Measurements from ENCODE around the gene ADGRG3.

ADGRG3 gene

GRCh38 chr16:57645691-57646387, 22.3 kb upstream of the ADGRG3 start:
- no peak for DNase-seq (ENCODE audit: low read depth in 3 of 3, low spot score in 1 of 3)

- no peak for DNase-seq (ENCODE audit: low read depth in 3 of 3, low spot score in 1 of 3)
Measured at GRCh38 chr16:57646388-57647039, 21.6 kb upstream of the ADGRG3 start.

- no peak for DNase-seq (ENCODE audit: low read depth in 3 of 3, low spot score in 1 of 3)
Measured at GRCh38 chr16:57647136-57647875, 20.8 kb upstream of the ADGRG3 start.

- DNase-seq (ENCODE audit: low read depth in 3 of 3, low spot score in 1 of 3) = no peak
Measured at GRCh38 chr16:57648125-57648524, 20.0 kb upstream of the ADGRG3 start.

- peak; percentile 63 to 84 (median 74) for DNase-seq (ENCODE audit: low read depth in 3 of 3, low spot score in 1 of 3)
Measured at GRCh38 chr16:57648581-57649442, 19.3 kb upstream of the ADGRG3 start.

GRCh38 chr16:57649443-57649751, 18.7 kb upstream of the ADGRG3 start:
- no peak for DNase-seq (ENCODE audit: low read depth in 3 of 3, low spot score in 1 of 3)

GRCh38 chr16:57649846-57650245, 18.3 kb upstream of the ADGRG3 start:
- DNase-seq (ENCODE audit: low read depth in 3 of 3, low spot score in 1 of 3) = no peak

- DNase-seq (ENCODE audit: low read depth in 3 of 3, low spot score in 1 of 3) = no peak
Measured at GRCh38 chr16:57651344-57652333, 16.5 kb upstream of the ADGRG3 start.

GRCh38 chr16:57652695-57653471, 15.2 kb upstream of the ADGRG3 start:
- DNase-seq (ENCODE audit: low read depth in 3 of 3, low spot score in 1 of 3) = no peak

- no peak for DNase-seq (ENCODE audit: low read depth in 3 of 3, low spot score in 1 of 3)
Measured at GRCh38 chr16:57653936-57654335, 14.2 kb upstream of the ADGRG3 start.

GRCh38 chr16:57656342-57656955, 11.7 kb upstream of the ADGRG3 start:
- no peak for DNase-seq (ENCODE audit: low read depth in 3 of 3, low spot score in 1 of 3)

GRCh38 chr16:57657228-57657627, 10.9 kb upstream of the ADGRG3 start:
- DNase-seq (ENCODE audit: low read depth in 3 of 3, low spot score in 1 of 3) = no peak

- DNase-seq (ENCODE audit: low read depth in 3 of 3, low spot score in 1 of 3) = no peak
Measured at GRCh38 chr16:57658130-57658877, 9.8 kb upstream of the ADGRG3 start.

- DNase-seq (ENCODE audit: low read depth in 3 of 3, low spot score in 1 of 3) = no peak
Measured at GRCh38 chr16:57658878-57659674, 9.0 kb upstream of the ADGRG3 start.

GRCh38 chr16:57660715-57661463, 7.2 kb upstream of the ADGRG3 start:
- DNase-seq (ENCODE audit: low read depth in 3 of 3, low spot score in 1 of 3) = no peak

- no peak for DNase-seq (ENCODE audit: low read depth in 3 of 3, low spot score in 1 of 3)
Measured at GRCh38 chr16:57661510-57661909, 6.6 kb upstream of the ADGRG3 start.

Measured in stimulated activated CD4-positive, alpha-beta T cell treated with anti-CD3 and anti-CD28 coated beads, TNF-alpha, amount 100 ng/mL, for 1 hour (primary cell).